HL-60/S4 treated with retinoic acid at 250 ng/mL for 4 days and 3 days (cell line): ENCODE measurements around the gene SRPRB.

Experiments
- in situ Hi-C: fragments of 300-500 bp; cut with MboI; formaldehyde crosslinking; loops from 2 replicates; pipeline ENCODE4 v1.7.0; 2022; ENCODE audit warnings: low sequenced_read_pairs

SRPRB gene

DNA sequence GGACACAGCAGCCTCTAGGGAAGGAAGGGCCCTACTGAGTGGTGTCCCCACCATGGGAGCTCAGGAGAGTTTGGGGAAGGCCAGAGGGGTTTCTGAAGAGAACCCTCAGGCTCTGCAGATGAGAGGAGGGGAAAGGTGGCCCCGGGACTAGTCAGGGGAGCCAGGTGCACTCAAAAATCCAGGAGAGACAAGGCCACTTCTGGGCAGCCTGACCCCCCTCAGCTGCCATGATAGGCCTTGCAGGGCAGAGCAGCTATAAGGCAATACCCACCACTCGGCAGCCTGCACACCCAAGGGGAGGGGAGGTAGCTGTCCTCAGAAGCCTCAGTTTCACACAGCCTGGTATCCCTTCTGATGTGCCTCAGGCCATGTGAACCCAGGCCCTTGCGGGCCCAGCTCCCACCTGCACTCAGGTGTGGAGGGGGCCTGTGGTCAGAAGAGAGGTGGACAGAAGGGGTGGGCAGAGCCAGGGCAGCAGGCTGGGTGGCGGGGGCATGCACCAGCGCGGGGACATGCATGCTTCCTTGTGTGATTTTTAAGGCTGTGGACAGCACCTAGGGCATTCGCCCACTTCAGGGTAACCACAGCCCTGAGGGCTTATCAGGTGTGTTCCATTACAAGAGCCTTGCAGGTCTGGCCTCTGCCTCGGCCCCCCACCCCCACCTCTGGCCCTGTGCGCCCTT, 34.6 kb downstream of the SRPRB start:
- in situ Hi-C loops: no loop called here

DNA sequence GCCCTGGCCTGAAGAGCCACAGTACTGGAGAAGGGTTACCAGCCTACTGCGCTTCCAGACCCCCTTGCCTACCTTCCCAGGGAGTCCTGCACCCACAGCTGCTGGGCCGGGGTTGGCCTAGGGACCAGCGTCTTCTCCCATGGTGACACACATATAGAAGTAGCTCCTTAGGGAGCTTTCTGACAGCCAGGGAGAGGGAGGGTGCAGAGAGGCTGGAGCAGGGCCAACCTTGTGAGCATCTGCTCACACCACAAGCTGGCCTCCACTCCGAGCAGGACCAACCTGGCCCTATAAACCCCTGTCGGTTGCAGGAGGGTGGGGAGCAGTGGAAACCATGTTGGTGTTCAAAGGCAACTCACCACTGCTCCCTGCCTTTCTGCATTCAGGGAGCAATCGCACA, 35.2 kb downstream of the SRPRB start:
- in situ Hi-C loops: no loop called here

DNA sequence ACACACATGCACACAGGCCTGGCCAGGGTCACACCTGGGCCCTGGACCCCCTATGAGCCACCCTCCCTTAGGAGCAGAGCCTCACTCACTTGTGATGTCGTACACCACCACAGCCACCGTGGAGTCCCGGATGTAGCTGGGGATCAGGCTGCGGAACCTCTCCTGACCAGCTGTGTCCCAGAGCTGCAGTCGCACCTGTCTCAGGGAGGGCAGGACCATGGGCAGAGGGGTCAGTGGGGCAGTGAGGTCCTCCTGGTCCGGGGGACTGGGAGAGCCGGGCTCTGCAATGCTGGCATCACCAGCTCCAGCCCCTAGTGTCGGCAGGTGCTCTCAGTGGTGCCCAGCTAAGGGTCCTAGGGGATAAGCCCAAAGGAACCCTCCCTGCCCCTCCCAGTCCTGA, 35.6 kb downstream of the SRPRB start:
- in situ Hi-C loops: no loop called here

DNA sequence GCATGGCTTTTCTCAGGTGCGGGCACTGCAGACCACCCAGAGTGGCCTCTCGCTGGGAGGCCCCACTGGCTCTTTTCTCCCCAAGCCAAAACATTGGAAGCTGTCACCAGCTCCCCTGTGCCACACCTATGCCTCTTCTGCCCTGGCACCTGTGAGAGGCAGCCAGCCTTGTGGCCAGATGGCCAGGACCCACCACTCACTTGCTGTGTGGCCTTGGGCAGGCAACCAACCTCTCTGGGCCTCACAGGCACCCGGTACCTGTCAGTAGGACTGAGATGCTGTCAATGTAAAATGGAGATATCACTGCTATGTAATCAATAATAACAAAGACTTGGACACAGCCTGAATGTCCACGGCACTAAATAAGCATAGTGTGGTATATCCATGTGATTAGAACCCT, 36.5 kb downstream of the SRPRB start:
- in situ Hi-C loops: no loop called here

DNA sequence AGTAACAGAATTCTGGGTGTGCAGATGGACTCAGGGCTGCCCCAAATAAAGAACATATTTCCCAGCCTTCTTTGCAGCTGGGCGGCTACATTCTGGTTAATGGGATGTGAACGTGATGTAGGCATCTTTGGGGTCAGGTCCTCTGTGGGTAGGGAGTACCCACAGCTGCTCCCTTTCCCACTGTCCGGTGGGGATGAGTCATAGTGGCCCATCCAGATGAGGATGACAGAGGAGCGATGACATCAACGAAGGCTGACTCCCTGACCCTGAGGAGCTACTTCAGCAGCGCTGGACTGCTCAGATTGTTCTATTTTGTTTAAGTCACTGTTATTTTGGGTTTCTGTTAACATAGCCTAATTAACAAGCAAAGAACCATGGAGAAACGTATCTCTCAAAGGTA, 38.0 kb downstream of the SRPRB start:
- in situ Hi-C loops: no loop called here

DNA sequence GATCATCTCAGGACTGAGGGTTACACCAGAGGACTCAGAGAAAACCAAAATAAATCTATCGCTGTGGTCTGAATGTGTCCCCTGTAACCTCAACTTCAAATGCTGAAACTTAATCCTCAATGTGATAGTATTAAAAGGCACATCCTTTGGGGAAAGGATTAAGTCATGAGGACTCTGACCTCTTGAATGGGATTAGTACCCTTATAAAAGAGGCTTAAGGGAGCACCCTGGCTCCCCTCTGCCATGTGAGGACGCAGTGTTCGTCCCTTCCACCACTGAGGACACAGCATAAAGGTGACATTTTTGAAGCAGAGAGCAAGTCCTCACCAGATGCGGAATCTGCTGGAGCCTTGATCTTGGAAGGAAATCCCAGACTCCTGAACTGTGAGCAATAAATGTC, 39.5 kb downstream of the SRPRB start:
- in situ Hi-C loops: no loop called here

DNA sequence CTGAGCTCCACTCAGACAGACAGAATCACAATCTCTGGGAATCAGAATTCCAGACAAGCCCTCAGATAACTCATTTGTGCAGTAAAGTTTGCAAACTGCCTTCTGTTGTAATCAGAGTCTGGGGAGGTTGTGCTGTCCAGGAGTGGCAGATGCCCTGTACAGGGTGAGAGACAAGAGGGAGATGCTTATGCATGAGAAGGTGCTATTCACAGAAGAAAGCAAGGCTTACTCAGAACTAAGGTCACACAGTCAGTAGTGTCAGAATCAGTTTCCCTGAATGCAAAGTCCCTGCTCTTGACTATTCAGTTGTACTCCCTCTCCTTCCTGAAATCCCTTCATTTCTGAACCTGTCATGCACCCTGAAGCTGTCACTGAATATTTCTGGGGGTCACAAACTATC, 43.7 kb downstream of the SRPRB start:
- in situ Hi-C loops: no loop called here

DNA sequence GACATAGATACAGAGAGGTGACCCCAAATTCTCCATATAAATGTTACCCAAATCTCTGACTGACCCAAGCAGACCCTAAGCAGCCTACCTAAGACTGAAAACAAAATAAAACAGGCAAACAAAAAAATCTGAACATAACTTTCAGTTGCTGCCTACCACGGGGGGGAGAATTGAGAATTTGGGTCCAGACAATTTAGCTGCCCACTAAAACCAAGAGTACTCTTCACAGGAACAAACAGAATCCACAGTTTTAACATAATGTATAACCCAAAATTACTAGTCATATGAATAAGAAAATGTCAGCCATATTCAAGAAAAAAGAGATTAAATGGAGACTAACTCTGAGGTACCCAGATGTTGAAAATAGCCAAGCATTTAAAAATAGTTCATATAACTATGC, 44.4 kb downstream of the SRPRB start:
- in situ Hi-C loops: no loop called here

DNA sequence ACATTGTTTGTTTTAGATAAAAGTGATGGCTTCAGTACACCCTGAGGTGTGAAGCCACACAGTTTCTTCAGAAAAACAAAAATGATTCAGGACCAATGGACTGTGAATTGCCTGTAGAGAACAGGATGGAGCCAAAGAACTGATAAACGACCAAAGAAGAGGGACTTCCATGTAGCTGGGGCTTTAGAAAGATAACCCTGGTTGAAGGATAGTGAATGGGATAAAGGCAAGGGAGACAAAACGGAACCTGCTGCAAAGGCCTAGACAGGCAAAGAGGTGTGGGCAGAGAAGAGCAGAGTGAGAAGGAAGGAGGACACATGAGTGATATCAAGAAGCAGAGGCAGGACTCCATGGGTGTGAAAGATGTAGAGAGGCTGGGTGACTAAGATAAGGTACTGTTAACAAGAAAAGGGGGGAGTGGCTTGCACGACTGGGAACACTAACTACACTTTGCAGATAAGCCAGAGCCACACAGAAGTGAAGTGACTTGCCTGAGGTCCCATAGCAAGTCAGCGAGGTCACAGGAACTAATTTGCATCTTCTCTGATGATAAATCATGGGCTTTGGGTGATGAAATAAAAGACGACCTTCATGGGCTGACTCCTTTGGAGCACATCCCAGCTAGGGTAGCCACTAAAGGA, 45.8 kb downstream of the SRPRB start:
- in situ Hi-C loops: no loop called here

DNA sequence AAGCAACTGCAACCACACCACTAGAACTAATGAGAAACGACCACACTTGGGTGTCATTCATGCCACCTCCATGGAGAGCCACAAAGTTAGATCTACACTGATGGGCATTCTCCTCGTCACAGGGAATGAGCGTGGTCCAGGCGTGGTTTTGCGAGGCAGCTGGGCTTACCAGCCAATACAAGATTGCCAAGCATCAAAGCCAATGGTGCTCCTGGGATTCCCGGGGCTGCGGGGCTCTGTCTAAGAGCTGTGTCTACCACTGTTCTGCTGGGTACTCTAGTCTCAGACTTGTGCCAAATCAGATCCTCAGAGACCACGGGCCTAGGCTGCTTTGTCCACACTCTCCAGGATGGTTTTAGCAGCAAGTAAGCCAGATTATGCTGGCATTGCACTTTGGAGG, 46.3 kb downstream of the SRPRB start:
- in situ Hi-C loops: no loop called here

DNA sequence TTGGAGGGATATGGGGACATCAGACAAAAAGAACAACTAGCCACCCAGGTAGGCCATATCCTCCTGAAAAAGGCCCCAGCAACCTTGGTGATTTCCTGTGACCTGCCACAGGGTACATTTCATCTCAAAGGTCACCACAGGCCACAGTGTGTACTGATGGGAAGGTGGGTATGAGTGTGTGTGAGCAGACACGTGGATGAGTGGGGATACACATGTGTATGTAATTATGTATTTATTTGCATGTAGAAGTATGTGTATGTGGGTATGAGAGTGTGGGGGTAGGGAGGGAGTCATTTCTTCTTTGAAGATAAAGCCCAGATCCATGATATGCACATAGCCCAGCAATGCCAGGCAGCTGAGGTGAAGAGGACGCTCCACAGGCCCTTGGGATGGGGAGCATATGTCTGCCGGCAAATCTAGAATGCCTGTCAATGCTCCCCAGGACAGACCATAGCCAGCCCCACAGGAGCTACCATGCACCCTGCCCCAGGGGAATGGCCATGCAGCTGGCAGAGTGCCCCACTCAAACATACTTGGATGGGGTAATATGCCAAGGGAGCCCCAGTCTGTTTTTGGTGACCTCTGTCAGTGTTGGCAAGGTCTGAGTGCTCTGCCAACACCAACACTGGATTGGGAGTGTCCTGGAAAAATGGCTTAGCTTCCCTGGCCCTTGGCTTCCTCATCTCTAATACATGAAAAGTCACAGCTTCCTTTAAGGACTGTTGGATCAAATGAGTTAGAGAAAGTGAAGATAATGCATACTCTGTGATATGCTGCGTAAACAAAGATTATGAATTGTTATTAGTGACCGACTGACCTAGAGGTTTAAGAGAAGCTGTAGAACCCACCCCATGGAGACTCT, 47.7 kb downstream of the SRPRB start:
- in situ Hi-C loops: no loop called here

DNA sequence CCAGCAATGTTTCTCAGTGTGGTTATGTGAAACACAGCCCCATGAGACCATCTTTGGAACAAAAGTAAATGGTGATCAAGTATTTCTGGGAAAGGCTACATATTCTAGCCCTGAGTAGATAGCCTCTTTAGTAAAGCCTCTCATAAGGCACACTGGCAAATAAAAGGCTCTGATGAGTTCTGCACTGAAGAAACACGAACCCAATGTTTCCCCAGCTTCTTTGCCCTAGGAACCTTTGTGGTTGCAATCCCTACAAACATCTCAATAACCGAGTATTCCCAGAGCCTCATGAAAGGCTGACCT, 48.3 kb downstream of the SRPRB start:
- in situ Hi-C loops: no loop called here

DNA sequence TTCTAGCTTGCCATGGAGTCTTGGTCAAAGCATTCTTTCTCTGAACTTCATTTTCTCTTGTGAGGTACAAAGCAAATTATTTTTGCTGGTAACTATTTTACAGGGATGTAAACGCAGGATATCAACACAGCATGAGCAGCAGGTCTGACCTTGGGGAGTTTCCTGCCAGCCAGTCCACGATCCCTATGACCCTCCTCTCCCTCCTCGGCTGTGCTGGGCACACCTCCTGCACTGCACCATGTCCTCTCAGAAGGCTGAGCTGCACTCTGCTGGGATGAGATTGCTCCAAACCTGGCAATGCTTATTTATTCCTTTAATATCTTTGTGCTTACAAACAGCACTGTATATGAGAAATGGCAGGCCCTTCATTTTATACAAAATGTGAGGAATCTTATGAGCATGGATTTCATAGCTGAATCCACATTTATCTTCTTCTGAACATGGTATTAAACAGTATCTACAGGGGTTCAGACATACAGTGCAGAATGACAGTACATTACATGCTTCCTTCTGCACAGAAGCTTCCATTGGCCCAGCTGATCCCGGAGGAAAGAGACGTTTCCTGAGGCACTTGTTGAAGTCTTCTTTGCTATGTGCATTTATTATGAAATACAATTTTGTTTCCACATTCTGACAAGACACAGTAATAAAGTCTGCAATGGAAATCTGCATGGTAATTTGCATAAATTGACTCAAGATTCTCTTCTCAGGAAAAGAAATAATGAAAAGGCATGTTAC, 48.8 kb downstream of the SRPRB start:
- in situ Hi-C loops: no loop called here

DNA sequence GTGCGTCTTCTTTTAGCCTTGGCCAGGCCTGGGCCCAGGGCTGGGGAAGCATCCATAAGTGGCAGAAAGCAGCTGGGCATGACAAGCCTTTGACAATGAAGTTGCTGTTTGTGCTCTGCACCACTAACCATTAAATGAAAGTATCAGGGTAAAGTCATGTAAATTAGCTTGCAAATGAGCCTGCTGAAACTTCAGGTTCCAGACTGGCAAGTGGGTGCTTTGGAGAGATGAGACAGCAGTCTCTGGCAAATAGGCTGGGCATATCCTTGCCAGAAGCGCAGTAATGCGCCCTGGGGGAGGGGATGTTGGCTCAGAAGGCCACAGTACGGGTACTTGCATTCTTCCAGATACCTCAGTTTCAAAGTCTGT, 49.4 kb downstream of the SRPRB start:
- in situ Hi-C loops: no loop called here

DNA sequence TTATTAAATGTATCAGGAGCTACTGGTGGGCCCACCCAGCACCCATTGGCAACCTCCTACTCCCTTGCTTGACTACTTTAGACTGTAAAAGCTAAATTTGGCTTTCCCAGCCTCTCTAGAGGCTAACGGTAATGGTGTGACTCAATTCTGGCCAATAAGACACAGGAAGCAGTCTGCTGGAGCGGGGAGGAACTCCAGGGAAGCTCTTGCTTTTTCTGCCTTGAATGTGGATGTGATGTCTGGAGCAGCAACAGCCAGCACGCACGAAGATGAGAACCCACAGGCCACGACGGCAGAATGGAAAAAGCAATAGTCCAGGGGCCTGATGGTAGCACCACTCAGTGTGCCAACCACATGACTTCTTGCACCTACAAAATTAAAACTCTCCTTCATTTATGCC, 50.2 kb downstream of the SRPRB start:
- in situ Hi-C loops: no loop called here

DNA sequence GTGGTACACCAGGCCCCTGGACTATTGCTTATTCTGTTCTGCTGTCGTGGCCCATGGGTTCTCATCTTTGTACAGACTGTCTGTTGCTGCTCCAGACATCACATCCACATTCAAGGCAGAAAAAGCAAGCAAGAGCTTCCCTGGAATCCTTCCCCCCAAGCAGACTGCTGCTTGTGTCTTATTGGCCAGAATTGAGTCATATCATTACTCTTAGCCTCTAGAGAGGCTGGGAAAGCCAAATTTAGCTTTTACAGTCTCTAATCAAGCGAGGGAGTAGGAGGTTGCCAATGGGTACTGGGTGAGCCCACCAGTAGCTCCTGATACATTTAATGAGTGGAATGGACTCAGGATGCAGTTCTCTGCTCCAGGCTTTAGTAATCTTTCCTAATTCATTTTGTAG, 50.7 kb downstream of the SRPRB start:
- in situ Hi-C loops: no loop called here

DNA sequence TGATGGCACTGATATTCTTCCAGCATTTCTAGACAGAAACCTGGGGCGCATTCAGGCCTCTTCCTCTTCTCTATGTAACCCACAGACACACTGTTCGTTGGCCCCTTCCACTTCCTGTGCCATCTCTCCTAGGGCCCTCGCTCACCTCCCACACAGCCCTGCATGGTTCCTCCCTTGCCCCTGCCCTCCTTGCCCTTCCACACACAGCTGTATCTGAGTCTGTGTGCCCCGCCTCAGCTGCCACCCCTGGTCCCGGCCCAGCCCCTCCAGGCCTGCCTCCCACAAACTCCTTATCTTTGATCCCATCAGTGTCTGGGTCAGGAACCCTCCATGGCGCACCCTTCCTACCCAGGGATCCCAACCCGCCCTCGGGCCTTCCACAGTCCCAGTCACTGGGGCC, 52.2 kb downstream of the SRPRB start:
- in situ Hi-C loops: no loop called here

DNA sequence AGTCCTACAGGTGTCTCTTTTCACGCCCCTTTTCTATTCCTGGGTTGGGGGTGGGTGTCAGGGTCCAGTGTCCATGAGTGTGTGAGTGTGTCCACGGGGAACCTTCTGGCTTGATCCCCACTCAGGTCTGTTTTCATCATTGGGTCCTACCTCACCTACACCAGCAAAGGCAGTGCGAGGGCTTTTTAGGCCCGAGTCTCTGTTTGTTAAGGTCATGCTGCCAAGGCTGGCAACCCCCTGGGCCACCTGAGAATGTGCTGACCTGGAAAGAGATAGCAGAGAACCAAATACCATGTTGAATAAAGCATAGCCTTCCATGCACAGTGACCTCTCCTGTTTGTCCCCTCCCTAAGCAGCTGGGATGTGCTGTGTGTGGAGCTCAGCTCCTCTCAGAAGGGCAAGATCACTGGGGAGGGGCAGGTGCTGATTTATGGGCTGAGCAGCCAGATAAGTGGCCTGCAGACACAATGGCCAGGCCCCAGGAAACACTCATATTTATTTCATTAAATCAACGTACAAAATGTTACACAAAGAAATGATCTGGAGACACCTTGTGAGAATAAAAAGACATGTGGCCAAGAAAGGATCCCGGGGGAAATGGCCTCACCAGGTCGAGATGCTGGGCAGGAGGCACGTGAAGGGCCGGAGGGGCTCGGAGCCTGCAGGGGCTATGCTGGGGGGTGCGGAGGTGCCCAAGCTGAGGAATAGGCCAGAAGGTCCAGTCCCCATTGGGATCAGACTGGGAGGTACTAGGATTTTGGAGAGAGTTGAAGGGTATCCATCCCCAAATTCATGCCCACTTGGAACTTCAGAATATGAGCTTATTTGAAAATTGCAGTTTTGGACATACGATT, 54.0 kb downstream of the SRPRB start:
- in situ Hi-C loops: no loop called here

DNA sequence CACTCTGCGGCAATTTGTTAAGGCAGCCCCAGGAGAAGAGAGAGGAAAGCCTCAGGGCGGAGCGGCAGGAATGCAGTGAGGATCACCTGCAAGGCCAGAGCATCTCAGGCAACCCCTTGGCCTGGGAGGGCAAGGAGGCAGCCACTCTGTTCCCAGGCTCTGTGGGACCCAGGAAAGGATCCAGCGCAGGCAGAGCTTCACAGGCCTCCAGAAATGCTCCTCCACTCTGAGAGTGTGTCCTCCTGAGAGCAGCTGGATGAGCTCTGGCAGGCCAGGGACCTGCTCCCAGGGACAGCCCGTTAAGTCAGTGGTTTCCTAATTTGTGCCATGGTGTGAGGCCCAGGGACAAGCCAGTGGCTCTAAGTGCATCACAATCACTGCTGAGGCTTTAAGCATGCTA, 54.9 kb downstream of the SRPRB start:
- in situ Hi-C loops: no loop called here

DNA sequence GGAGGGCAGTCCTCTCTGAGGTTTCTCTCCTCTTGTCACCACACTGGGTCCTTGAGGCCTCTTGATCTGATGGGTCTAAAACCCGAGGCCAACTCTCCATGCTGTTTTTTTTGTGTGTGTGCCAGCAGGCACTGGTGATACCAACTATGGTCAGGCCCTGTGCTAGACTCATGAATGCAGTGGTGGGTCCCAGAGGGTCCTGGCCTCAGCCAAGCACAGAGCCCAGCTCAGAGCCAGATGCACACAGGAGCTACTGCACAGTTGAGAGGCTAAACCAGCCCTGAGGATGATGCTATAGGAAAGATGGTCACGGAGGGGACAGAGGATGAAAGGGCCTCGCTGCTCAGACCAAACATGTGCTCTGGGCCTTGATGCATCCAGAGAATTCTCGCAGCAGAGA, 56.5 kb downstream of the SRPRB start:
- in situ Hi-C loops: no loop called here

DNA sequence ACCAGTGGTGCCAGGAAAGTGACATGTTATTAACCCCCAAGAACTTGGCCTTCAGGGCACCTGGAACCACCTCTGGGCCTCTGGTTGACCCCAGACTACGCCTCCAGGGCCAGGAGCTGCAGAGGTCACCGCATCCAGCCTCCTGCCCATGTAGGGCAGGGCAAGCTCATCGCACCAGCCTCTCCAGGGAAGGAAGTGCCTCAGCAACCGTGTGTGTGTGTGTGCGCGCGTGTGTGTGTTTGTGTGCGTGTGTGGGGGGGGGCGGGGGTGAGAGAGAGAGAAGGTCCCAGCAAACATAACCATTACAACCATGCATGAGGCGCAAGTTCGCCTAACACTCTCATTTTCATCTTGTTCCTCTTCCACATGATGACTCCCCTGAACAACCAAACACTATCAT, 58.3 kb downstream of the SRPRB start:
- in situ Hi-C loops: no loop called here
